PC-9 (cell line): Measurements from ENCODE around the gene RTN4RL1. TPM values are rescaled to one million over a fixed set of nuclear protein-coding genes. Genes with fewer than 3 reads are reported as not detected.

Experiments
- BruUV-seq: library from RNA; stranded (reverse); fragments of 400-500 nt; replicated peaks from 2 replicates; lab custom pipeline; 2021; lab: Mats Ljungman, UMichigan
- CTCF ChIA-PET: fragments of 300-600 bp; sonication (Branson Sonifier 250); formaldehyde crosslinking; loops from one replicate; lab custom pipeline; 2022; ENCODE audit warnings: antibody characterized with exemption; lab: Charles Lee
- POLR2A ChIA-PET: fragments of 300-600 bp; sonication (Branson Sonifier 250); formaldehyde crosslinking; loops from one replicate; lab custom pipeline; 2022; ENCODE audit warnings: antibody characterized with exemption; ENCODE audit not compliant: unreplicated experiment; lab: Charles Lee
- DNase-seq, 2 experiments: peaks; one replicate each; pipeline versions ENCODE4 v3.0.0 to v3.0.0-alpha.2; 2015 to 2022; ENCODE audit warnings: mixed read lengths in 1 of 2
- H2AFZ ChIP-seq: fragments of 200-600 bp; sonication (generic); 2 replicates; pipeline ENCODE4 v1.8.1; 2017; ENCODE audit warnings: antibody characterized with exemption
- H3F3A ChIP-seq: fragments of 200-600 bp; sonication (generic); 2 replicates; pipeline ENCODE4 v1.8.1; 2017; ENCODE audit warnings: antibody characterized with exemption, mild to moderate bottlenecking, low read depth; ENCODE audit not compliant: insufficient read depth
- H3K27ac ChIP-seq: fragments of 200-600 bp; sonication (generic); 2 replicates; pipeline ENCODE4 v1.6.1; 2016; ENCODE audit warnings: mixed run types
- H3K27me3 ChIP-seq: fragments of 200-600 bp; sonication (generic); 2 replicates; pipeline ENCODE4 v1.6.1; 2016; ENCODE audit warnings: low read depth, mixed run types; ENCODE audit not compliant: insufficient read depth
- H3K36me3 ChIP-seq: fragments of 200-600 bp; sonication (generic); 2 replicates; pipeline ENCODE4 v1.6.1; 2016; ENCODE audit warnings: low read depth, mixed run types
- H3K4me1 ChIP-seq: fragments of 200-600 bp; sonication (generic); replicated peaks from 2 replicates; pipeline ENCODE4 v1.6.1; 2016; ENCODE audit warnings: mixed run types; ENCODE audit not compliant: insufficient read depth
- H3K4me2 ChIP-seq: fragments of 200-600 bp; sonication (generic); 2 replicates; pipeline ENCODE4 v1.6.1; 2017; ENCODE audit warnings: mixed run types
- H3K4me3 ChIP-seq: fragments of 200-600 bp; sonication (generic); 2 replicates; pipeline ENCODE4 v1.6.1; 2016; ENCODE audit warnings: mixed run types
- H3K79me2 ChIP-seq: fragments of 200-600 bp; sonication (generic); 2 replicates; pipeline ENCODE4 v1.6.1; 2017; ENCODE audit warnings: low read depth, mixed run types
- H3K9me2 ChIP-seq: fragments of 200-600 bp; sonication (generic); 2 replicates; pipeline ENCODE4 v1.8.1; 2017; ENCODE audit warnings: mild to moderate bottlenecking; ENCODE audit not compliant: insufficient read depth
- H3K9me3 ChIP-seq: fragments of 200-600 bp; sonication (generic); 2 replicates; pipeline ENCODE4 v1.8.1; 2016; ENCODE audit warnings: low read depth; ENCODE audit not compliant: insufficient read depth
- H4K20me1 ChIP-seq: fragments of 200-600 bp; sonication (generic); 2 replicates; pipeline ENCODE4 v1.8.1; 2017; ENCODE audit not compliant: insufficient read depth
- EZH2 ChIP-seq: fragments of 200-600 bp; sonication (generic); IDR thresholded peaks from 2 replicates; pipeline ENCODE4 v1.8.0; 2017; ENCODE audit warnings: antibody characterized with exemption, low read depth
- intact Hi-C: fragments of 100-400 bp; cut with micrococcal nuclease; formaldehyde crosslinking; loops from one replicate; pipeline ENCODE4 v1.10.0; 2022; ENCODE audit not compliant: unreplicated experiment
- total RNA-seq: library from RNA; stranded (reverse); gene quantifications from 2 replicates; pipeline ENCODE4 v1.2.3, GENCODE V29; 2021
- TF ChIP-seq, protein P1 (sequence below): fragments of 200-600 bp; sonication (generic); conservative IDR thresholded peaks from 2 replicates; pipeline ENCODE4 v1.6.1; 2017; ENCODE audit warnings: mixed run types, antibody characterized with exemption, mild to moderate bottlenecking, moderate library complexity

RTN4RL1 gene
- total RNA-seq, 1 experiment from 2014 or later, result 0.13 TPM

DNA sequence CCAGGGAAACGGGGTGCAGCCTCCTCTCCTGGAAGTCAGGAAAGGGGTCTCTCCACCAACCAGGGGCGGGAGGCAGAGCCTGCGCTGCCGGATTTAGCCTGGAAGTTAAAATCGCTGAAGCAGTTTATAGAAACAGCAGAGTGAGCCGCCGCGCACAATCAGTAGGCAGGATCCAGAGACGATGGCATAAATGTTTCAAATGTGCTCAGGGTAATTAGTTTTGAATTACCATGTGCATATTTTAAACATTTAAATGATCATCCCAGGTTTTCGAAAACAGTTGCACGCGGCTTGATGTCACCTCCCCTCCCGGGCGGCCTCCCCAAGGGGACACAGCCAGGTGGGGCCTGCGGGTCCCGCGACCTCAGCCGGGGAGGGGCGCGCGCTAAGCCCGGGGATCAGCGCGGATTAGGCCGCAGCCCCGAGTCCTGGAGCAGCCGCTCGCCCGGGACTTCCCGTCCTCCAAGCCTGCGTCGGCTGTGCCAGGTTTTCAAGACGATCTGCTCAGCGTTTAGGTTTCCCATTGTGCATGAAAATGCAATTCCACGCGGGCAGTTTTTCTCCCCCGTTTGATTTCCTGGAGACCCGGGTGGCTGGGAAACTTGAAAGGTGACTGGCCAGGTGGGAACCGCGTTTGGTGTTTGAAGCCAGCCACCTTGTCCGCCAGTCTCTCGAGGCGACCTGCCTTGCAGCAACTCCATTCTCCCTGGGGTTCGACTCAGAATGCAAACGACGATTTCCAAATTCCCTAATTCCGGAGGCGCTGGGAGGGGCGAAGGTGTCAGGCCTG lies 117.0 kb downstream of the RTN4RL1 start:
- Histone ChIP-seq H3K27ac (no peak overlapping the region), H2AFZ (no peak overlapping the region), H3K4me3 (no peak overlapping the region), H3K27me3 (no peaks in the 10 kb centered on the region; the same call in 1 of the 2 replicates), H3K9me2 (no peaks in the 10 kb centered on the region), H3F3A (no peaks in the 10 kb centered on the region; the same call in none of the 2 replicates), H3K9me3 (no peaks in the 10 kb centered on the region), H3K79me2 (no peaks in the 10 kb centered on the region), H3K4me1 (peaks cover 12% of the 10 kb centered on the region; the same call in 1 of the 2 replicates), H3K4me2 (no peak overlapping the region), H4K20me1 (no peaks in the 10 kb centered on the region), H3K36me3 (no peaks in the 10 kb centered on the region)
- no peak for DNase-seq
- ChIA-PET CTCF (interaction anchor here (0.6 to 2.4 kb wide), 9 partner anchors 16 to 337 kb away, joined by 3 to 31 read pairs (median 5); partner anchors contain the start of genes HIC1 and RTN4RL1), POLR2A (no interaction called here)
- no peak for TF ChIP-seq EZH2
- TF ChIP-seq, protein P1, sequence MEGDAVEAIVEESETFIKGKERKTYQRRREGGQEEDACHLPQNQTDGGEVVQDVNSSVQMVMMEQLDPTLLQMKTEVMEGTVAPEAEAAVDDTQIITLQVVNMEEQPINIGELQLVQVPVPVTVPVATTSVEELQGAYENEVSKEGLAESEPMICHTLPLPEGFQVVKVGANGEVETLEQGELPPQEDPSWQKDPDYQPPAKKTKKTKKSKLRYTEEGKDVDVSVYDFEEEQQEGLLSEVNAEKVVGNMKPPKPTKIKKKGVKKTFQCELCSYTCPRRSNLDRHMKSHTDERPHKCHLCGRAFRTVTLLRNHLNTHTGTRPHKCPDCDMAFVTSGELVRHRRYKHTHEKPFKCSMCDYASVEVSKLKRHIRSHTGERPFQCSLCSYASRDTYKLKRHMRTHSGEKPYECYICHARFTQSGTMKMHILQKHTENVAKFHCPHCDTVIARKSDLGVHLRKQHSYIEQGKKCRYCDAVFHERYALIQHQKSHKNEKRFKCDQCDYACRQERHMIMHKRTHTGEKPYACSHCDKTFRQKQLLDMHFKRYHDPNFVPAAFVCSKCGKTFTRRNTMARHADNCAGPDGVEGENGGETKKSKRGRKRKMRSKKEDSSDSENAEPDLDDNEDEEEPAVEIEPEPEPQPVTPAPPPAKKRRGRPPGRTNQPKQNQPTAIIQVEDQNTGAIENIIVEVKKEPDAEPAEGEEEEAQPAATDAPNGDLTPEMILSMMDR, result no peak
- no TSS peak for BruUV-seq
- intact Hi-C loops, result loop anchor here (1.0 kb wide), 2 partner anchors 118 to 122 kb away; partner anchors contain the start of gene DPH1

DNA sequence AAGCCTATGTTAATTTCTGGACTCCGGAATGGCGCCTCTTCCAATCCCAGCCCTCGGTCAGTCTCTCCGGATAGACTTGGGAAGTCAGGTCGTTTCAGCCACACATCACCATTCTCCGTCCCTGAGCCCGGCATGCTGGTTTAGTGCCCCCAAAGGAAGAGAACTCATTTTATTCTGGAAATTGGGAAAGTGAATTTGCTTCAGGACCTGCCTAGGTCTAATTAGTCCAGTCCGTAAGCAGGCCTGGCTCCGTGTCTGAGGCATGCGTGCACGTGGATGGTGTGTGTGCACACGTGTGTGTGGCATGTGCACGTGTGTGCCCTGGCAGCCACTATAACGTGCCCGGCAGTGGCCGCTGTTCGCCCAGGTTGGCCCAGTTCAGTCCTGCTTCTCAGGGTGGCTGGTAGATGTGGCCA lies 117.9 kb downstream of the RTN4RL1 start:
- ChIA-PET POLR2A (interaction anchor here (0.5 kb wide), 1 partner anchor 259 kb away, joined by 9 read pairs; no protein-coding TSS in a partner anchor), CTCF (interaction anchor here (0.7 kb wide), 1 partner anchor 85 kb away, joined by 3 read pairs; no protein-coding TSS in a partner anchor)
- H2AFZ ChIP-seq, result no peak overlapping the region
- H3K4me2 ChIP-seq, result no peak overlapping the region
- H3K9me3 ChIP-seq, result no peaks in the 10 kb centered on the region
- peaks cover 12% of the 10 kb centered on the region; the same call in 1 of the 2 replicates for H3K4me1 ChIP-seq
- TF ChIP-seq EZH2, result no peak
- TF ChIP-seq, protein P1, result no peak
- no peaks in the 10 kb centered on the region for H4K20me1 ChIP-seq
- H3K27me3 ChIP-seq, result no peaks in the 10 kb centered on the region
- no peaks in the 10 kb centered on the region for H3K36me3 ChIP-seq
- DNase-seq, result no peak
- no peak overlapping the region for H3K27ac ChIP-seq
- BruUV-seq, result no TSS peak
- no peaks in the 10 kb centered on the region for H3K9me2 ChIP-seq
- H3K79me2 ChIP-seq, result no peaks in the 10 kb centered on the region
- H3F3A ChIP-seq, result no peaks in the 10 kb centered on the region; the same call in none of the 2 replicates
- intact Hi-C loops, result no loop called here
- no peak overlapping the region for H3K4me3 ChIP-seq

DNA sequence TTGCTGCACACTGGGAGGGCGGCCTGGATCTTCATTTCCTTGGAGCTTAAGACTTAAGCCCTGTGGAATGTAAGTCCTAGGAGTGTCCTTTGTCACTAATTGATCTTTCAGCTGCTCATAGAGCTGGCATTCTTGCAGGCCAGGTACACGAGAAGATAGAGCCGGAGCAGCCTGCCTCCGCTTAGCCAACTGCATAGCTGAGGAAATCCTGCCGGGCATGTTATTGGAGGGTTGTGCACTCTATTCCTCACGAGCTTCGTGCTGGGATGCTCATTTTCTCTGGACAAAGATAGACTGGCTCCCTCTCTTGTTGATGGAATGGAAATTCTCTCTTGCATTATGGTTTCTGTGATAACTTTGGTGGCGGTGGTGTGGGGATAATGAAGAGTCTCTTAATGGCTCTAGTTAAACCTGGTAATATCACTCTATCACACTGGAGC lies 118.5 kb downstream of the RTN4RL1 start:
- ChIA-PET CTCF (interaction anchor here (0.7 kb wide), 1 partner anchor 120 kb away, joined by 3 read pairs; no protein-coding TSS in a partner anchor), POLR2A (interaction anchor here (0.5 to 0.6 kb wide), 2 partner anchors 122 to 258 kb away, joined by 4 to 9 read pairs; no protein-coding TSS in a partner anchor)
- peak in 1 of 2 experiments; percentile 48 for DNase-seq
- intact Hi-C loops, result no loop called here
- TF ChIP-seq, protein P1, result no peak
- Histone ChIP-seq H3K27me3 (no peaks in the 10 kb centered on the region), H3K4me2 (no peak overlapping the region), H3F3A (no peaks in the 10 kb centered on the region; the same call in none of the 2 replicates), H4K20me1 (no peaks in the 10 kb centered on the region), H3K4me3 (no peak overlapping the region), H3K9me3 (no peaks in the 10 kb centered on the region), H3K79me2 (no peaks in the 10 kb centered on the region), H3K27ac (no peak overlapping the region), H2AFZ (no peak overlapping the region), H3K36me3 (no peaks in the 10 kb centered on the region), H3K9me2 (no peaks in the 10 kb centered on the region), H3K4me1 (peaks cover 12% of the 10 kb centered on the region; the same call in 1 of the 2 replicates)
- BruUV-seq, result no TSS peak
